HG02840 (cell line): ENCODE results near the gene SLC1A5.
"Not testable (repeated sequence)": the region's sequence is repeated elsewhere in the genome, so short reads cannot be mapped to it uniquely, and the experiment has no call there.

Source experiments
- ATAC-seq: cut with Tn5 transposase; IDR thresholded peaks from one replicate; pipeline ENCODE4 v1.9.1; 2021; ENCODE audit warnings: mild to moderate bottlenecking, moderate library complexity, moderate number of reproducible peaks; ENCODE audit not compliant: unreplicated experiment, low FRiP score

Gene SLC1A5

GRCh38 chr19:46773018-46773399 lies 15.4 kb downstream of the SLC1A5 start:
- ATAC-seq, result no peak

DNA sequence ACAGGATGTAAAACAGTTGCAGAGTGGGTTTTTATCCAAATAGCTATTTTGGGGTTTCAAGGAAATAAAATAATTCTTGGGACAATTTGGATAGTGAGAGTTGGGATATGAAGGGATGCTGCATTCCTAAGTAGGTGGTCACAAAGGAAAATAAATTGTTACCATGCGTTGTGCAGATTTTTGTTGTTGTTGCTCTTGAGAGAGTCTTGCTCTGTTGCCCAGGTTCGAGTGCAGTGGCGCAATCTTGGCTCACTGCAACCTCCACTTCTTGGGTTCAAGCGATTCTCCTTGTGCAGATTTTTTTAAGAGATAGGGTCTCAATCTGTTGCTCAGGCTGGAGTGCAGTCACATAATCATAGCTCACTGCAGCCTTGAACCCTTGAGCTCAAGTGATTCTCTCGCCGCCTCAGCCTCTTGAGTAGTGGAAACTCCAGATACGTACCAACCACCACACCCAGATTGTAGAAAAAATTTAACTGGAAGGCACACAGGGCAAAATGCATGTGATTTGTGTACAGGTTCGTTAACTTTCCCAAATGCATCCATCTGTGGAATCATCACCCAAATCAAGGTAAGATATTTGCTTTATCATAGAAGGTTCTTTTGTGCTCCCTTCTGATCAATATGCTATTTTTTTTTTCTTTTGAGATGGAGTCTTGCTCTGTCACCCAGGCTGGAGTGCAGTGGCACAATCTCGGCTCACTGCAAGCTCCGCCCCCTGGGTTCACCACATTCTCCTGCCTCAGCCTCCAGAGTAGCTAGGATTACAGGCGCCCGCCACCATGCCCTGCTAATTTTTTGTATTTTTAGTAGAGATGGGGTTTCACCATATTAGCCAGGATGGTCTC lies 16.0 kb downstream of the SLC1A5 start:
- no peak for ATAC-seq

GRCh38 chr19:46768746-46769145 lies 19.6 kb downstream of the SLC1A5 start:
- not testable (repeated sequence) for ATAC-seq

- no peak for ATAC-seq
These were observed 21.7 kb downstream of the SLC1A5 start for GRCh38 chr19:46766569-46767317.

- no peak for ATAC-seq
These were observed 23.5 kb downstream of the SLC1A5 start for GRCh38 chr19:46764817-46765291.

DNA sequence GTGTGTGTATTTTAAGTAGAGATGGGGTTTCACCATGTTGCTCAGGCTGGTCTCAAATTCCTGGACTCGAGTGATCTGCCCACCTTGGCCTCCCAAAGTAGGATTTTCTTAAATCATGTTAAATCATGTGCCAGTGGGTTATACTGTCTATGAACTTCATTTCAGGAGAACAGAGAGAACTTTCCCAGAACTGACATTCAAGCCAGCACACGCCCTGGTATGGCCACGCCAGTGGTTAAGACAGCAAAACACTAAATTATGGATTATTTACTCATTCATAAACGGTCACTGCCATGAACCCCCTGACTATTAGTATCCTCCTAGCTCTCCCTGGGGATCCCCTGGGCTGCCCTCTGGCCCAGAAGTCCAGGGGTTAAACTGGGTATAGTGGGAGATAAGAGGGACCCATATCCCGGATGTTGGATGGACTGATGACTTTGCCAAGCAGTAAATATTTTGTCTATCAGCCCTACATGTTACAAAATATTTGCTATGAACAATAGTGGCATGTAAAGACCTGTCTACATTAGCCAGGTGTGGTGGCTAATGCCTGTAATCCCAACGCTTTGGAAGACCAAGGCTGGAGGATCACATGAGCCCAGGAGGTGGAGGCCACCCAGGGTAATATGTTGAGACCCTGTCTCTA lies 26.0 kb downstream of the SLC1A5 start:
- ATAC-seq, result no peak

GRCh38 chr19:46761418-46761831 lies 27.0 kb downstream of the SLC1A5 start:
- ATAC-seq, result no peak

DNA sequence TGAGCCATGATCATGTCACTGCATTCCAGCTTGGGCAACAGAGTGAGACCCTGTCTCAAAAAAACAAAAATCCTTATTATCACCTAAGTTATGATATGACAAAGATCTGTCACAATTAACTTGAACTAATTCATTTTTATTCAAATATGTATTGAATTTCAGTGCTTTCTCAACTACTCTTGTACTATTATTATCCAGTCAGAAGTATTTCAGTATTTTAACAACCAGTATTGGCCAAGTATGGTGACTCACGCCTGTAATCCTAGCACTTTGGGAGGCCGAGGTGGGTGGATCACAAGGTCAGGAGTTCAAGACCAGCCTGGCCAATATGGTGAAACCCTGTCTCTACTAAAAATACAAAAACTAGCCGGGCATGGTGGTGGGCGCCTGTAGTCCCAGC lies 27.5 kb downstream of the SLC1A5 start:
- ATAC-seq, result not testable (repeated sequence)

GRCh38 chr19:46760363-46760762 lies 28.0 kb downstream of the SLC1A5 start:
- no peak for ATAC-seq

DNA sequence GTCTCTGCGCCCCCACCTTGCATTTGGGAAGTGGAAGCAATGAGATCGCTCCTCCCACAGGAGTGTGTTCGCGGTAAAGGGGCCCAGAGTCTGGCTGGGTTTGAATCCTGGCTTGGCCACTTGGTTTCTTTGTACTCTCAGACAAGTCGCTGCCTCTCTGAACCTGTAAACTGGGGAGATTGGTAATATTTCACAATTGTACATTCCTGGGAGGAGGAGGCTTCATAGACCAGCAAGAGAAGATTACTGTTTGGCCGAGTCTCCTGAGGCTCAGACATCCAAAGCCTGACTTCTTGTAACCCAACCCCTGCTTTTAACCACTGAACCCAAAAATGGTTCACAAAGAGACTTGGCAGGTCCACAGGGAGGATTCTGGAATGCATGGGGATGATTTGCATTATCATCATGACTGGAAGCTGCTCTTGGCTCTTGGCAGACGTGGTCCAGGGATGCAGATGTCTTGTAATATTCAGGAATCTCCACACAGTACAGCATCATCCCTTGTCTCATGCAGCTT lies 28.5 kb downstream of the SLC1A5 start:
- no peak for ATAC-seq

DNA sequence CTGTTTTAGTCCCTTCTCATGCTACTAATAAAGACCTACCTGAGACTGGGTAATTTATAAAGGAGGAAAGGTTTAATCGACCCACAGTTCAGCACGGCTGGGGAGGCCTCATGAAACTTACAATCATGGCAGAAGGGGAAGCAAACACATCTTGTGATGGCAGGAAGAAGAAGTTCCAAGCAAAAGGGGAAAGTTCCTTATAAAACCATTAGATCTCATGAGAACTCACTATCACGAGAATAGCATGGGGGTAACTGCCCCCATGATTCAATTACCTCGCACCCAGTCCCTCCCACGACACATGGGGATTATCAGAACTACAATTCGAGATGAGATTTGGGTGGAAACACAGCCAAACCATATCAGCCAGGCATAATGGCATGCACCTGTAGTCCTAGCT lies 29.2 kb downstream of the SLC1A5 start:
- ATAC-seq, result no peak

DNA sequence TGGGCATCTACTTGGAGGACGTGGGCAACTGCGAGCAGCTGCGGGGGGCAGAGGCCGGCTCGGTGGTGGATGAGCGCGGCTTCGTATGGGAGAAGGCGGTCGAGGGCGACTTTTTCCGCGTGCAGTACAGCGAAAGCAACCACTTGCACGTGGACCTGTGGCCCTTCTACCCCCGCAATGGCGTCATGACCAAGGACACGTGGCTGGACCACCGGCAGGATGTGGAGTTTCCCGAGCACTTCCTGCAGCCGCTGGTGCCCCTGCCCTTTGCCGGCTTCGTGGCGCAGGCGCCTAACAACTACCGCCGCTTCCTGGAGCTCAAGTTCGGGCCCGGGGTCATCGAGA lies 31.9 kb downstream of the SLC1A5 start:
- no peak for ATAC-seq

DNA sequence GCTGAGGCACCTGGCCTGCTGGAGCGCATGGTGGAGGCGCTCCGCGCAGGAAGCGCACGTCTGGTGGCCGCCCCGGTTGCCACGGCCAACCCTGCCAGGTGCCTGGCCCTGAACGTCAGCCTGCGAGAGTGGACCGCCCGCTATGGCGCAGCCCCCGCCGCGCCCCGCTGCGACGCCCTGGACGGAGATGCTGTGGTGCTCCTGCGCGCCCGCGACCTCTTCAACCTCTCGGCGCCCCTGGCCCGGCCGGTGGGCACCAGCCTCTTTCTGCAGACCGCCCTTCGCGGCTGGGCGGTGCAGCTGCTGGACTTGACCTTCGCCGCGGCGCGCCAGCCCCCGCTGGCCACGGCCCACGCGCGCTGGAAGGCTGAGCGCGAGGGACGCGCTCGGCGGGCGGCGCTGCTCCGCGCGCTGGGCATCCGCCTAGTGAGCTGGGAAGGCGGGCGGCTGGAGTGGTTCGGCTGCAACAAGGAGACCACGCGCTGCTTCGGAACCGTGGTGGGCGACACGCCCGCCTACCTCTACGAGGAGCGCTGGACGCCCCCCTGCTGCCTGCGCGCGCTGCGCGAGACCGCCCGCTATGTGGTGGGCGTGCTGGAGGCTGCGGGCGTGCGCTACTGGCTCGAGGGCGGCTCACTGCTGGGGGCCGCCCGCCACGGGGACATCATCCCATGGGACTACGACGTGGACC lies 32.4 kb downstream of the SLC1A5 start:
- no peak for ATAC-seq

DNA sequence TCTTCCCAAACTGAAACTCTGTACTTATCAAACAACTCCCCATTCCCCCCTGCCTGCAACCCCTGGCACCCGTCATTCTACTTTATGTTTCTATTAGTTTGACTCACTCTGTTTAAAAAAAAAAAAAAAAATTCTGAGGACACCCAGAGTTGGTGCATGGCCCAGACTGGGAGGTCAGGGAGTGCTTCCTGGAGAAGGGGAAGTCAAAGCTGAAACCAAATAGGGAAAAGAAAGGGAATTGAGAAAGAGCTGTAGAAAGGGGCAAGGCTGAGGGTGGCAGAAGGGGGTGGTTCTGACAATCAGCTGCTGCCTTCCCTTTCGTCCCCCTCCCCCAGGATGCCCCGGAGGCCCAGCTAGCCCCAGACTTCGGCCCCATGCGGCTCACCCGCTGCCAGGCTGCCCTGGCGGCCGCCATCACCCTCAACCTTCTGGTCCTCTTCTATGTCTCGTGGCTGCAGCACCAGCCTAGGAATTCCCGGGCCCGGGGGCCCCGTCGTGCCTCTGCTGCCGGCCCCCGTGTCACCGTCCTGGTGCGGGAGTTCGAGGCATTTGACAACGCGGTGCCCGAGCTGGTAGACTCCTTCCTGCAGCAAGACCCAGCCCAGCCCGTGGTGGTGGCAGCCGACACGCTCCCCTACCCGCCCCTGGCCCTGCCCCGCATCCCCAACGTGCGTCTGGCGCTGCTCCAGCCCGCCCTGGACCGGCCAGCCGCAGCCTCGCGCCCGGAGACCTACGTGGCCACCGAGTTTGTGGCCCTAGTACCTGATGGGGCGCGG lies 33.1 kb downstream of the SLC1A5 start:
- no peak for ATAC-seq

GRCh38 chr19:46753420-46754155 lies 34.8 kb downstream of the SLC1A5 start:
- ATAC-seq, result no peak

- no peak for ATAC-seq
These were observed 39.9 kb downstream of the SLC1A5 start for GRCh38 chr19:46748325-46749109.

DNA sequence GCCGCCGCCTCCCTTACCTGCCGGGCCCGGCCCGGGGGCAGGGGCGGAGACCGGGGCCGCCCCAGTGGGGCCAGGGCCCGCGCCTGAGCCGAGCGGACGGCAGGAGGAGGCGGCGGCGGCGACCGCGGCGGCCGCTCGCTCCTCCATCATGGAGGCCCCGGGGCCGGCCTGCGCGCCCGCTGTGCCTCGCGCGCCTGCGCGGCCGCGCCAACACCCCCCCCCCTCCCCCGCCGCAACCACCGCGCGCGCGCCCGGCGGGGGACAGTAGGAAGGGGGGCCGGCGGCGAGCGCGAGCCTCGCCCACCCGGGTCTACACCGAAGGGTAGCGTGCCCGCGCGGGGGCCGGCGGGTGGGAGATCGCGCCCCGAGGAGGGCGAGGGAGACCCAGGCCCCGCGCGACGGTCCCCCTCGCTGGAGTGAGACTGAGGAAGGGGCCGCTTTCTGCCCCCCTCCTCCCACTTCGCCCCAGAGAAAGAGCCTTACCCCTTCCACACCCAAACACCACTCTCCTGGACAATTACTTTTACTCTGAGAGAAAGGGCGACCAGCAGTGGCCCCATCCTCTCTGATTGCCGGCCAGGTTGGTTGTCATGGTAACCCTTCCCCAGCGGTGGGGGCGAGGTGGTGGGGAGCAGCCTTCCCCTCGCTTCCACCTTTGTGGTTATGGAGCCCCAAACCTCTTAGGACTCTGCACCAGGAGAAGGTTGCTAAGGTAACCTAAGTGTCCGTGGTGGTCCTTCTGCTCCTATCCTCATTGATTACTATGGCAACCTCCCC lies 41.9 kb downstream of the SLC1A5 start, which contains the start of gene STRN4:
STRN4 (minus strand) TSS at position 170 of the 777 bp plus-strand sequence; CDS start at position 150, 20 bp downstream.
- ATAC-seq, result no peak
